HUES48 (cell line): ENCODE data around the gene DRD2.

ENCODE experiments used
- H3K27ac ChIP-seq: one replicate; pipeline ENCODE4 v1.7.0; 2013; ENCODE audit warnings: low read depth, low read length, inconsistent platforms
- H3K27me3 ChIP-seq: 2 replicates; pipeline ENCODE4 v1.6.1; 2013; ENCODE audit warnings: mild to moderate bottlenecking, low read length; ENCODE audit not compliant: control insufficient read depth, insufficient read depth
- H3K36me3 ChIP-seq: 2 replicates; pipeline ENCODE4 v1.6.1; 2013; ENCODE audit warnings: low read length; ENCODE audit not compliant: control insufficient read depth, insufficient read depth
- H3K4me1 ChIP-seq: 2 replicates; pipeline ENCODE4 v1.6.1; 2013; ENCODE audit warnings: mild to moderate bottlenecking, low read length; ENCODE audit not compliant: control insufficient read depth, insufficient read depth
- H3K4me3 ChIP-seq: 2 replicates; pipeline ENCODE4 v1.5.1; 2013; ENCODE audit warnings: mild to moderate bottlenecking, low read depth, low read length
- H3K9ac ChIP-seq: 2 replicates; pipeline ENCODE4 v1.6.1; 2013; ENCODE audit warnings: mild to moderate bottlenecking, low read depth, low read length, moderate library complexity
- H3K9me3 ChIP-seq: 2 replicates; pipeline ENCODE4 v1.6.1; 2013; ENCODE audit warnings: low read length; ENCODE audit not compliant: control insufficient read depth, insufficient read depth

DRD2 gene

DNA sequence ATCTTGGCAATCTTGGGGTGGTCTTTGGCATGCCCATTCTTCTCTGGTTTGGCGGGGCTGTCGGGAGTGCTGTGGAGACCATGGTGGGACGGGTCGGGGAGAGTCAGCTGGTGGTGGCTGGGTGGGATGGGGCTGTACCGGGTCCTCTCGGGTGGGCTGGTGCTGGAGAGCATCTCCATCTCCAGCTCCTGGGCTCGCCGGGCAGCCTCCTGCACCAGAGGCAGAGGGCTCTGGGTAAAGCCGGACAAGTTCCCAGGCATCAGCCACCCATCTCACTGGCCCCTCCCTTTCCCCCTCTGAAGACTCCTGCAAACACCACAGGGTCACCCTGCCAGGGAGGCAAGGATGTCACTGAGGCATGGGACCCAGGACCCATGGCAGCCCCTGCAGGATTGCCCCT is 62.5 kb downstream of the DRD2 start:
- Histone ChIP-seq H3K36me3 (no peaks in the 10 kb centered on the region), H3K9ac (no peak overlapping the region), H3K4me3 (no peak overlapping the region), H3K9me3 (no peaks in the 10 kb centered on the region), H3K27ac (no peak overlapping the region), H3K27me3 (no peaks in the 10 kb centered on the region), H3K4me1 (no peaks in the 10 kb centered on the region)

DNA sequence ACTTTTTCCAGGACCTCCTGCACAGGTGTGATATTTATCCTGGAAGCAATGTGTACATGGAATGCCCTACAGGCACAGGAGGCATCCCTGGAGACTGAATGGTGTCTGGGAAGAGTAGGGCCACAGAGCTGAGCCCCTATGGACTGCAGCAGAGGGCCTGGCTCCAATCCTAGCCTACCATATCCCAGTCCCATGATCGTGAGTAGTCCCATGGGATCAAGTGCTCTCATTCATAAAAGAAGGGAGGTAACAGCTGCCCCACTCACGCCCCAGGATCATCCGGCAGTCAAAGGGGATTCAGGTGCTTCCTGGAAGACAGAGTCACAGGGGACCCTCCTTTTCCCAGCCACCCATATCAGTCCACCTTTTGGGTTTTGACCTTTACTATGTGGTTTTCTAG is 63.7 kb downstream of the DRD2 start:
- Histone ChIP-seq H3K9ac (no peak overlapping the region), H3K27me3 (no peaks in the 10 kb centered on the region), H3K27ac (no peak overlapping the region), H3K4me1 (no peaks in the 10 kb centered on the region), H3K9me3 (no peaks in the 10 kb centered on the region), H3K36me3 (no peaks in the 10 kb centered on the region), H3K4me3 (no peak overlapping the region)

DNA sequence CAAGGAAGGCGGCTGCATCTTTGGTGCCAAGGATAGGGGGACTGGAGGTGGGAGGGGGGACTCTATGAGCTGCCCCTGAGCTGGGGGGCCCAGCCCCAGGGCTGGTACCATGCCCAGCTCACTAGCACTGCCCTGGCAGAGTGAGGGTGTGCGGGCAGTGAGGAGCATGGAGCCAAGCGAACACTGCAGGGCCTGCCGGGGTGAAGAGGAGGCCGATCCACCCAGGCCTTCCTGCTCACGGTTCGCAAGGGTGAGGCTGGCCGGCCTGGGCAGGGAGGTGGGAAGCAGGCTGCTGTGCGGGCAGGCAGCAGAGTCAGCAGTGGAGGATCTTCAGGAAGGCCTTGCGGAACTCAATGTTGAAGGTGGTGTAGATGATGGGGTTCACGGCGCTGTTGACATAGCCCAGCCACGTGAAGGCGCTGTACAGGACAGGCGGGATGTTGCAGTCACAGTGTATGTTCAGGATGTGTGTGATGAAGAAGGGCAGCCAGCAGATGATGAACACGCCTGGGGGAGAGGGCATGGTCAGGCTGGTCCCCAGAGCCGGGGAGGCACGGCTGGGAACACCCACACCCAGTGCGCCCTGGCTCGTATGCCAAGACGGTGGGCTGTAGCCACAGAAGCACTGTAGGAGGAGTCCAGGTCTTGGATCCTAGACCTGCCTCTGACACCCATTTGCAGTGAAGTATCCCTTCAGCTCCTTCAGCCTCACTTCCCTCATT is 64.6 kb downstream of the DRD2 start:
- H3K9me3 ChIP-seq, result no peaks in the 10 kb centered on the region

DNA sequence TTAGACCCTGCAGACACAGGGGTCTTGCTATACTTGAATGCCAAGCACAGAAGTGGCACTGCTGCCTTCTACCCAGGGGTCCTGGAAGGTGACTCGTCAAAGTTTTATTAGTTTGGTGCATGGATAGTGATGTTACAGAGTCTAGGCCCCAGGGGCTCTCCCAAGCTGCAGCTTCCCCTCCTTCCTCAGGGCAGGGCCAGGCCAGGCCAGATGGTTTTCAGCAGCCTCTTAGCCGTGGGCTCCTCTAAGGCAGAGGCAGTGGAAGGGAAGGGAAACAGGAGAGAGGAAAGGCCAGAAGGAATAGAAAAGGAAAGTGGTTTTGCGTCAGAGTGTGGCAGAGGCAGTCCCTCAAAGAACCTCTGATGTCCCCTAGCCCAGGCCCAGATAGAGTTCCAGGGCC is 65.7 kb downstream of the DRD2 start:
- Histone ChIP-seq H3K4me1 (no peaks in the 10 kb centered on the region), H3K4me3 (no peak overlapping the region), H3K27ac (no peak overlapping the region), H3K27me3 (no peaks in the 10 kb centered on the region), H3K9ac (no peak overlapping the region), H3K36me3 (no peaks in the 10 kb centered on the region), H3K9me3 (no peaks in the 10 kb centered on the region)

More for the DNA sequence above, 64.6 kb downstream of the DRD2 start:
- no peaks in the 10 kb centered on the region for H3K36me3 ChIP-seq
- H3K27ac ChIP-seq, result no peak overlapping the region
- no peak overlapping the region for H3K9ac ChIP-seq
- H3K4me1 ChIP-seq, result no peaks in the 10 kb centered on the region
- H3K4me3 ChIP-seq, result no peak overlapping the region
- no peaks in the 10 kb centered on the region for H3K27me3 ChIP-seq

DNA sequence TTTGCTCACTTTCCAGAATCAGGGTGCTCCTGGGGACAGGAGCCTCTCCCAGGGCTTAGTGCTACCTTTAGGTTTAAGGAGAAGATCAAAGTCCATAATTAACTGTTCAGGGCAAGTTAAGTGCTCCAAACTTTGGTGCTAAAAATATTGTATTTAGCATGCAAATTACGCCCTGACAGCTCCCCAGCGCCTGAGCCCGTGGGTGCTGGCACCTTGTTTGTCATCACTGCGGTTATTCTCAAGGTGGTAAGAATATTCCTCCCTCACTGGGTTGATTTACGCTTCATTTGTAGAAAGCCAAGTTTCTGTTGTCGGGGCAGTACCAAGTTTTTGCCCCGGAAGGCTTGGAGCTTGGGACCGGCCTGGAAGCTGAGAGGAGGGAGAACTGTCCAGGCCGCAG is 66.3 kb downstream of the DRD2 start:
- no peaks in the 10 kb centered on the region for H3K9me3 ChIP-seq
- no peaks in the 10 kb centered on the region for H3K4me1 ChIP-seq
- H3K9ac ChIP-seq, result no peak overlapping the region
- H3K27me3 ChIP-seq, result no peaks in the 10 kb centered on the region
- no peaks in the 10 kb centered on the region for H3K36me3 ChIP-seq
- H3K27ac ChIP-seq, result no peak overlapping the region
- H3K4me3 ChIP-seq, result no peak overlapping the region

DNA sequence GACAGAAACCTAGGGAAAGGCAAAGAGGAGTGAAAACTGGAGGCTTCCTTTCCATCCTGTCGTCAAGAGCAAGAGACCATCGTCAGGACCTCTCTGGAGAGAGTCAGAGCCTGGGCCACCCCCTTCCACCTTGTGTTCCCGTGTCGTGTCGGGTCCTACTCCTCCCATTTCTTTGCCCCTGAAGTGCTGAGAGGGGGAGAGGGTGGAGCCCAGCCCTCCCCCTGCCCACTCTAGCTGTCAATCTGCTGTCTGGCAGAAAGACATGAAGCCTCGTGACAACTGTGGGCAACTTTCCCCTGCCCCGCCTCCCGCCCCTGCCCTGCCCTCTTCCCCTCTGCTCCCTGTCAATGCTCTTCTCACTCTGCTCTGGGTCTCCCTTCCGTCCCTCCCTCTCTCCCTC is 67.0 kb downstream of the DRD2 start:
- H3K27ac ChIP-seq, result no peak overlapping the region
- H3K4me1 ChIP-seq, result no peaks in the 10 kb centered on the region
- no peaks in the 10 kb centered on the region for H3K27me3 ChIP-seq
- H3K4me3 ChIP-seq, result no peak overlapping the region
- no peaks in the 10 kb centered on the region for H3K9me3 ChIP-seq
- H3K36me3 ChIP-seq, result no peaks in the 10 kb centered on the region
- H3K9ac ChIP-seq, result no peak overlapping the region

DNA sequence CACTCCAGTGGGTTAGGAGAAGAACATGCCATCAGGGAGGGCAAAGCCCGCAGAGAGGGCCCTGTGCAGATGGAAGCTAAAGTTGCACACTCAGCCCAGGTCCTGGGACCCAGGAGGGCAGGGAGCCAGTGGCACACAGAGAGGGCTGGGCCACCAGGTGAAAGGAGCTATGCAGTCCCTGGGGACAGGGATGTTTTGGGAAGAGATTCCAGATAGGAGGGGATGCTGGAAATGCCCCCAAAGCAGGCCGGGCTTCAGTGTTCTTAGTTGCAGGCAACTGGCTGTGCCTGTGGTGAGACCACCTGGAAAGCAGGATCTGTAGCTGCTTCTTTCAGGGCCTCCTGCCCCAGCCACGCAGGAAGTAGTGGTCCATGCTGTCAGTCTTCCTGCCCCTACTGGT is 68.0 kb downstream of the DRD2 start:
- Histone ChIP-seq H3K9ac (no peak overlapping the region), H3K27me3 (no peaks in the 10 kb centered on the region), H3K9me3 (no peaks in the 10 kb centered on the region), H3K27ac (no peak overlapping the region), H3K4me3 (no peak overlapping the region), H3K36me3 (no peaks in the 10 kb centered on the region), H3K4me1 (no peaks in the 10 kb centered on the region)

DNA sequence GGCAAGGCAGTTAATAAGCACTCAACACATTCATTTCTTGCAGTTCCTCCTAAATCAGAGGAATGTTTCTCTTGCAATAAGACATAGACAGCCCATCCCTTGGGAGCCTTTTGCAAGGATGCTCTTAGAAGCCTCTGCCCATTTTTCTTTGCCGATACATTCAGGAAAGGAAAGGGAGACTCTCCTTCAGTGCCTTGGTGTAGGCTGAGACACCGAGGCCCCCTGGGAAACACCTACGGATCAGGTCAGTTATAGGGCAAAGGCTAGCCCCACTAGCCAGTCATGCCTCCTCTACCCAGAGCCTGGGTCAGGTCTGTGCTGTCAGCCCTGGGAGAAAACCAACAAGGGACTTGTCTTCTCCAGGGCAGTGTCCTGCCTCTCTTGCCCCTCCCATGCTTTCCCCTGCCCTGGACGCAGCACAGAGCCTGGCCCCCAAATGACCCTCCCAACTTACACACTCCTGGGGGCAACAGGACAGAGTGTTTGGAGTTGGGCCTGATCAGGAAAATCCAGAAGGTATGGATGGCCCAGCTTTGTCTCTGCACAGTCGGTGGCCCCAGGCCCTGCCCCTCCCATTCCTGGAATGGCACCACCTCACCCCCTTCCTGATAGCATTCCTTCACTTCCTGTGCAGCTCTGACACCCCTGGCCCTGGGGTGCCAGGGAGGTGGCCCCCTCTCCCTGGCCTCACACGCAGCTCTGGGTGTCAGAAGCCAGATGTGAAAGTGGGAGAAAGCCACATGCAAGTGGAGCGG is 69.3 kb downstream of the DRD2 start:
- H3K9me3 ChIP-seq, result no peaks in the 10 kb centered on the region
- H3K4me3 ChIP-seq, result no peak overlapping the region
- no peaks in the 10 kb centered on the region for H3K27me3 ChIP-seq
- no peaks in the 10 kb centered on the region for H3K36me3 ChIP-seq
- H3K9ac ChIP-seq, result no peak overlapping the region
- no peak overlapping the region for H3K27ac ChIP-seq
- no peaks in the 10 kb centered on the region for H3K4me1 ChIP-seq

DNA sequence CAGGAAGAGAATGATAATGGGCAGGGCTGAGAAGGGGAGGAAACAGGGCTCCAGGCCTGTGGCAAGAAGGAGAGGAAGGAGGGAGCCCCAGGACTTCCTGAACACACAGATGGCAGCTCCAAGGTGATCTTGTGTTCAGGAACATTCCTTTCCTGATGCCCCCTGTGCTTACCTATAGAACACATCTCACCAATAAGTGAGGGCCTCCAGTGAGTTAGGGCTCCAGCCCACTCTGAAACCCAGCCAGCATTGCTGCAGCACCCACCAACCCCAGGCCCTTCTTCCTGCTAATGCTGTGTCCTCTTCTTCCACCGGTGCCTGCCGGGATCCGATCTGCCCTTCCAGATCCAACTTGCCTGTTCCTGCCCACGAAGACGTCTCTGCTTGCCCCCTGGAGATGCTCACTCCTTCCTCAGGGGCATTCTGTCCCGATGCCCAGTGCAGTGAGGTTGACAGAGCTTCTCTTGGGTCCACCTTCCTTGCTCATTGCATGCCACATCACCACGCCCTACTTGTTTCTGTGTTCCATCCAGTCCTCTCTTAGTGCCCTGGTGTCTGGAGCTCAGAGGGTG is 70.3 kb downstream of the DRD2 start:
- H3K4me3 ChIP-seq, result no peak overlapping the region
- H3K9ac ChIP-seq, result no peak overlapping the region
- H3K36me3 ChIP-seq, result no peaks in the 10 kb centered on the region
- H3K4me1 ChIP-seq, result no peaks in the 10 kb centered on the region
- H3K27ac ChIP-seq, result no peak overlapping the region
- H3K27me3 ChIP-seq, result no peaks in the 10 kb centered on the region; the same call in 1 of the 2 replicates
- H3K9me3 ChIP-seq, result no peaks in the 10 kb centered on the region

DNA sequence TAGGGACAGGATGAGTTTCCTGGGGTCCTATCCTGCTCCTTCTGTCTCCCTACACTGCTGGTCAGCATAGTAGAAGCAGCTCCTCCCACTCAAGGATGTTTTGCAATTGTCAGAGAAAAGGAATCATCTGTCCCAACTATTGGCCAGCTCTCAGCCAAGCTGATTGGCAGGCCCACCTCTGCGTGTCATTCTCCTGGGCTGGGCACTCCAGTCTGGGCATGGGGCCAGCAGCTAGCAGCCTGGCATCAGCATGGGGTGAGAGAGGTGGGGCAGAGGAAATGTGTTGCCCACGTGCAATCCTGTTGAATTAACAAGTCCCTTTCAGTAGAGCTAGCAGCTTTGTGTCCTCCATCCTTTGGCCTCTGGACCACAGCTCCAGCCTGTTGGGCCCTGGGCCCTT is 73.5 kb downstream of the DRD2 start:
- no peaks in the 10 kb centered on the region; the same call in 1 of the 2 replicates for H3K27me3 ChIP-seq
- H3K36me3 ChIP-seq, result no peaks in the 10 kb centered on the region
- H3K4me1 ChIP-seq, result no peaks in the 10 kb centered on the region
- H3K9me3 ChIP-seq, result no peaks in the 10 kb centered on the region
- H3K4me3 ChIP-seq, result no peak overlapping the region
- no peak overlapping the region for H3K27ac ChIP-seq
- H3K9ac ChIP-seq, result no peak overlapping the region

DNA sequence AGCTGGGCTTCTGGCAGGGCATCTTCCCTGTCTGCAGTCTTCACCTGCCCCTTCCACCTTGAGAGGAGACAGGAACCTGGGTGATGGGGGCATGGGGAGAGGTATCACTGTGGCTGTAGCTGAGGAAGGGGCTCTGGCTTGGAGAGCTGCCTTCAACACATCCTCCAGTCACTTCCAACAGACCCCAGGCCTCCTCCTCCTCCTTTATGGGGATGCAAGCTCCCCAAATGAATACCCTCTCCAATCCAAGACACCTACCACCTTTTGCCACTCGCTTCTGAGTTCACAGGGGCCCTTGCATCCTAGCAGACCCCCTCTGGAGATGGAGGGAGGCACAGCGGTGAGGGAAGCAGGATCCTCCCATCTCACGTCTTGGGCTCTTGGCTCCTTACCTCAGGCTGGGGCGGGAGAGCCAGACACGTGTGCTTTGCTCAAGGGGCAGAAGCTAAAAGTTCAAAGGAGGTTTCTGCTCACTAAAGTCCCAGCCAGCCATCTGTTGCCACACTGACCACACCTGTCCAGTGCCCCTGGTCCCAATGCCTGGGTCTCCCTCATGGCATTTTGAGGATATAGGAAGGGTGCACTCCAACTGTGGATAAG is 74.5 kb downstream of the DRD2 start:
- H3K36me3 ChIP-seq, result no peaks in the 10 kb centered on the region
- H3K27me3 ChIP-seq, result no peaks in the 10 kb centered on the region; the same call in 1 of the 2 replicates
- H3K9me3 ChIP-seq, result no peaks in the 10 kb centered on the region
- no peak overlapping the region for H3K4me3 ChIP-seq
- no peak overlapping the region for H3K27ac ChIP-seq
- no peak overlapping the region for H3K9ac ChIP-seq
- H3K4me1 ChIP-seq, result no peaks in the 10 kb centered on the region
